GM12873 (cell line): ENCODE measurements around the gene DYNLL2.

Source experiments
- CTCF ChIP-seq: IDR thresholded peaks from 2 replicates; pipeline ENCODE4 v1.5.1; 2012; ENCODE audit warnings: low read depth, mild to moderate bottlenecking, moderate library complexity, low read length, control low read depth; ENCODE audit not compliant: insufficient read depth; ENCODE audit errors: missing control alignments

DYNLL2 gene

GRCh38 chr17:58079300-58080033 lies 3.8 kb upstream of the DYNLL2 start:
- TF ChIP-seq CTCF = no peak

DNA sequence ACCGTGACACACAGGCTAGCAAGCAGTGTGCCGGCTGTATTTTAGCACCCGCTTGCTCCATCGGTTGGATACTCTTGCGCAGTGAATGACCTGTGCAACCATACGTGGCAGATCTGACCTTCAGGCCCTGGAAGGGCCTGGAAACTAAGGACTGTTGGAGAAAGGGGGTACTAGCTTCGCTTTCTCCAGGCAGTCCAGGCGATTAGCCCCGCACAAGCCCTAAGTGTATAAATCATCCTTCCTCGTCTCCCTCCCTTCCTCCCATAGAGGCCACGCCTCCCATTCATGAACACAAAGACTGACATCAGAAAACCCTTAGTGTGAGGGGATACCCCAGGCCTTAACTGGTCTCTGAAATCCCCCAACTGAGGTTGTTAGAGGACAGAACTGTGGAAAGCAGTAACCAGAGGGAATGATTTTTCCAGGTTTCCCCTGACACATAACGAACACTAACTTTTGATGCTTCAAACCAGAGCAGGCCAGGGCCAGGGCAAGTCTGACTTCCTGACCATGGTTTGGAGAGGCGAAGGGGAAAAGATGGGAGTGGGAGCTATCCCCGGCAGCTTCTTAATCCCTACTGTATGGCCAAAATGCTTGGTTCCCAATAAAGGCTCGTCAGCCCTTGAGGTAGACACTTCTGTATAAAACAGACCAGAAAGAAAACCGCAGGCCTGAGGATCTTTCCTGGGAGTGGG lies 1.4 kb upstream of the DYNLL2 start:
- no peak for TF ChIP-seq CTCF

- TF ChIP-seq CTCF = no peak
These were observed 814 bp upstream of the DYNLL2 start for GRCh38 chr17:58082341-58082869.

DNA sequence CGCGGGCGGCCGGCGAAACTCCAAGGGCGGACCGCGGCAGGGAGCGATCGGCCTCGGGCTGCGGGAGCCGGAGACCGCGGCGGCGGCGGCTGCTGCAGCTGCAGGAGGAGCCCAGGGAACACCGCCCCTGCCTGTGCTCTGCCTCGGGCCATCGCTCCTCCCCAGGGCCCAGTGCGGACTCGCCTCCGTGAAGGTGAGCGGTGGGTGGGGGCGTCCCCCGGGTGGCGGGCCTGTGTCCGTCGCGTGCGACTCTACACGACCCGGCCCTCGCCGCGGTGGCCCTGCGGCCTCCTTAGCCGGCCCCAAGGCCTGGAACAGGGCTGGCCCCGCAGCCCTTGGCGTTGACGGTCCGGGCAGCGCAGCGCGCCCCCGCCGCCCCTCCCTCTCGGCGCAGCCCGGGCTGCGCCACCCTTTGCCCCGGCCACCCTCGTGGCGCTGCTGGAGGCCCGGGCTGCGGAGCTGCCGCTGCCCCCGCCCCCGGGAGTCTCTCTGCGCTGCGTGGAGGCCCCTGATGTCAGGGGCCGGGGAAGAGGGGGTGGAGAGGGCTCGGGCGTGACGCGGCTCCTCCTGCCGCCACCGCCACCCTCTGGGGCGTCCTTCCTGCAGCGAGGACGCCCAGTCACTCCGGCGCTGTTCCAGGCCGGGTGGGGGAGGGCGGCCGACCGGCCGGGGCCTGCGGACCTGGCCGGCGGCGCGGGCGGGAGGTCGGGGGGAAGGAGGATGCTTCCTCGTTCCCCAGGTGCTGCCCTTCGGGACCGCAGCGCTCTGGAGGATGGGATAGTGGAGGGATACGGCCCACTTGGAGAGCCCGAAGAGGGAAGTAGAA lies 485 bp downstream of the DYNLL2 start:
- TF ChIP-seq CTCF = no peak

DNA sequence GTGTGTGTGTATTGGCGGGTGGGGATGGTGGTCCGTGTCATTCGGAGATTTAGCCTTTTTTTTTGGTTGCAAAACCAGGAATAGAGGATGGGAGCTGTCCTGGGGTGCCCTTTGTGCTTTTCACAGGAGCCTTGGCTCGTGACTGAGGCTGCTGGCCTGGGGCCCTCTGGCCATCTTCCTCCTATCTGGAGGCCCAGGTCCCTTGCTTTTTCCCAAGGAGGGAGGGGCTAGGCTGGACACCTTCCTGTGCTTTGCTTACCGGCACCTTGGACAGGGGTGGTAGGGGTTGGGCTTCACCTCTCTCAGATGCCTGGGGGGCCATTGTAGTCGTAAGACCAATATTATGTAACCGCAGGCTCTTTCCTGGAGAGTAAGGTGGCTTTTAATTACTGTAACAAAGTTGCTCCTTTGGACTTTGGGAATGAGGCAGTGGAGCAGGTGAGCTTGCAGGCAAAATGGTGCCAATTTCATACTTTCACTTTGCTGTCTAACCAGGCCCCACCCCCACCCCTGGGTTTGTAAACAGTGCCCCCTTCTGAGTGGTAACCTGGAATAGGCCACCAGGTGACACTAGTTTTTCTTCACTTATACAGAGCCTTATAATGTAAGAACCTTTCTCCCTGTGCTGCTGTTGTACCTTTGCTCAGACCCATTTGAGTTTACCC lies 1.2 kb downstream of the DYNLL2 start:
- TF ChIP-seq CTCF = peak; percentile 61

DNA sequence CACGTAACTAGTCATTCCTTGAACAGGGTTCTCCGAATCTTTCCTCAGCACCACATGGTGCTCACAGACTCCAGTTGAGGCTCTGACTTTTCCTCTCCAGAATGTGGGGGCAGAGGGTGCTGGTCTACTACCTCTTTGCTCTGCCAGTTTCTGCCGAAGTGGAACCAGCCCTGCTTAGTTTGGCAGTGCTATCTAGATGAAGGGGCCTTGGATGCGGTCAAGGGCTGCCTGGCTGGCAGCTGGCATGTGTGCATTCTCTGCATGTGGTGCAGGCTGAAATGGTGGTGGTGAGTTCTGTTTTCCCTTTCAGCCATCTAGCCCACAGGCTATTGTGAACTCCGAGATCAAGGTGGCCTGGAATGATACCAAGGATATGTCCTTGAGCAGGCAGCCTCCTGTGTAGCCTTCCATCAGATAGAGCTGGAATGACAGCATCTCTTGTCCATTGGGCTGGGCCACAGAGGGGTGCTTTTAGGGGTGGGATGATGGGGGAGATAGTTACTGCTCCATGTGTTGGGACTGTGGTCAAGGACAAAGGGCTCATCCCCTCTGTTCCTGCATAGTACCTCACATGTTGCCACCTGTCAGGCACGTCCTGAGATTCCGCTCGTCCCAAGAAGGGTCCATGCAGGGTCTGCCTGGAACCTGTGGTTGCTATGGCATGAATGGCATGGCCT lies 2.0 kb downstream of the DYNLL2 start:
- no peak for TF ChIP-seq CTCF
